Activated CD4-positive, alpha-beta T cell treated with anti-CD3 and anti-CD28 coated beads for 1 hour (primary cell): ENCODE results near the gene RAB13.

Experiments used
- DNase-seq: peaks from one replicate; pipeline ENCODE4 v3.0.0-alpha.2; 2020

The RAB13 gene

GRCh38 chr1:153977250-153978240 lies 8.6 kb downstream of the RAB13 start, which contains the start of gene JTB:
Gene JTB (minus strand): TSS chr1:153977674. CDS start chr1:153977252, 422 bp downstream.
- peak; percentile 74 for DNase-seq

- DNase-seq: no peak
Measured at GRCh38 chr1:153976819-153977249, 9.3 kb downstream of the RAB13 start.

GRCh38 chr1:153973525-153973924 lies 12.6 kb downstream of the RAB13 start:
- no peak for DNase-seq

- no peak for DNase-seq
Measured at GRCh38 chr1:153973071-153973470, 13.1 kb downstream of the RAB13 start.

GRCh38 chr1:153970346-153970745 lies 15.8 kb downstream of the RAB13 start:
- no peak for DNase-seq

- DNase-seq: no peak
Measured at GRCh38 chr1:153968972-153969371, 17.2 kb downstream of the RAB13 start.

GRCh38 chr1:153968408-153968807 lies 17.7 kb downstream of the RAB13 start:
- DNase-seq: no peak

GRCh38 chr1:153968000-153968363 lies 18.2 kb downstream of the RAB13 start:
- no peak for DNase-seq

- DNase-seq: peak; percentile 68
Measured at GRCh38 chr1:153967107-153967999, 18.8 kb downstream of the RAB13 start, which contains the start of gene CREB3L4. Gene CREB3L4 (plus strand): TSS chr1:153967902. CDS start chr1:153968526, 624 bp downstream.

- DNase-seq: no peak
Measured at GRCh38 chr1:153963850-153964331, 22.2 kb downstream of the RAB13 start.

- peak; percentile 86 for DNase-seq
Measured at GRCh38 chr1:153963030-153963849, 22.9 kb downstream of the RAB13 start, which contains the start of gene SLC39A1. Gene SLC39A1 (minus strand): TSS chr1:153963537. CDS start chr1:153962715, 822 bp downstream.

GRCh38 chr1:153962088-153963029 lies 23.8 kb downstream of the RAB13 start:
- DNase-seq: no peak

- DNase-seq: no peak
Measured at GRCh38 chr1:153961421-153961820, 24.7 kb downstream of the RAB13 start.

- DNase-seq: no peak
Measured at GRCh38 chr1:153960206-153960605, 25.9 kb downstream of the RAB13 start.

GRCh38 chr1:153959454-153959853 lies 26.7 kb downstream of the RAB13 start:
- DNase-seq: no peak

GRCh38 chr1:153958961-153959260 lies 27.2 kb downstream of the RAB13 start:
- no peak for DNase-seq

- peak; percentile 94 for DNase-seq
Measured at GRCh38 chr1:153958111-153958960, 27.8 kb downstream of the RAB13 start, which contains the start of gene CRTC2. Gene CRTC2 (minus strand): TSS chr1:153958612. CDS start chr1:153958497, 115 bp downstream.

GRCh38 chr1:153957744-153958110 lies 28.4 kb downstream of the RAB13 start:
- DNase-seq: peak; percentile 15

GRCh38 chr1:153956997-153957715 lies 29.0 kb downstream of the RAB13 start:
- no peak for DNase-seq
